LNCAP (cell line): ENCODE measurements around the gene TJAP1.

ENCODE experiments used
- TF ChIP-seq, protein P1 (sequence below): fragments of 450-650 bp; IDR thresholded peaks from 2 replicates; pipeline ENCODE4 v1.5.1; 2017; ENCODE audit warnings: mild to moderate bottlenecking

Gene TJAP1

DNA sequence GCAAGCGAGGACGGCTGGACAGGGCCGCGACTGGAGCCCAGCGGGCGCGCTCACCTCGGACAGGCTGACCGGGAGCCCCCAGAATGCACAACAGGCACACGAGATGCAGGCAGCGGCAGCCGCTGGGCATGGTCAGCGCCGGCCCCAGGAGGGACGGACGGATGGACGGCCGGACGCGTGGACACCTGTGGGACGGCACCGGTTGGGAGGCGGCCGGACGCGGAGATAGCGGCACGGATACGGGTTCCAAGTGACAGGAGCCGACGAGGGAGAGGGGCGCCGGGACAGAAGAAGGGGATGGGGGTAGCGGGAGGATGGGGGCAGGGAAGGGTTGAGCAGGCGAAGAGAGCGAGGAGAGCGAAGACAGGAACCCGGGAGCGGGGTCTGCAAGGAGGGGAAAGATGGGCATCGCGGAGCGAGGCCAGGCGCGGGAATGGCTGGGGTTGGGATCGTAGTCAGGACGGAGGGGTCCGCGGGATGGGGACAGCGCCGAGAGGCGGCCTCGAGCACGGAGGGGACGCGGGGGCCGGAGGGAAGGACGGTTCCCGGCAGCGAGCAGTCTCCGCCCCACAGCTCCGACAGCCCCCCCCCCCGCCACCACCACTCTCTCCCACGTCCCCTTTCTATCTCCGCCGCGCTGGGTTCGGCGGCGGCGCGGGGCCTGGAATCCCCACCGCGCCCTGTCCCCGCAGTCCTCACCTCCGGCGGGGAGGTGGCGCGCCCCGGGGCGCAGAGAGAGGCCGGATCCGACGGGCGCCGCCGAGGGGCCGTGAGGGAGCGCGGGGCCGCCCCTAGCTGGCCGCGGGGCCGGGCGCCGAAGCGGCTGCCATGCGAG lies 22.5 kb upstream of the TJAP1 start:
- TF ChIP-seq, protein P1, sequence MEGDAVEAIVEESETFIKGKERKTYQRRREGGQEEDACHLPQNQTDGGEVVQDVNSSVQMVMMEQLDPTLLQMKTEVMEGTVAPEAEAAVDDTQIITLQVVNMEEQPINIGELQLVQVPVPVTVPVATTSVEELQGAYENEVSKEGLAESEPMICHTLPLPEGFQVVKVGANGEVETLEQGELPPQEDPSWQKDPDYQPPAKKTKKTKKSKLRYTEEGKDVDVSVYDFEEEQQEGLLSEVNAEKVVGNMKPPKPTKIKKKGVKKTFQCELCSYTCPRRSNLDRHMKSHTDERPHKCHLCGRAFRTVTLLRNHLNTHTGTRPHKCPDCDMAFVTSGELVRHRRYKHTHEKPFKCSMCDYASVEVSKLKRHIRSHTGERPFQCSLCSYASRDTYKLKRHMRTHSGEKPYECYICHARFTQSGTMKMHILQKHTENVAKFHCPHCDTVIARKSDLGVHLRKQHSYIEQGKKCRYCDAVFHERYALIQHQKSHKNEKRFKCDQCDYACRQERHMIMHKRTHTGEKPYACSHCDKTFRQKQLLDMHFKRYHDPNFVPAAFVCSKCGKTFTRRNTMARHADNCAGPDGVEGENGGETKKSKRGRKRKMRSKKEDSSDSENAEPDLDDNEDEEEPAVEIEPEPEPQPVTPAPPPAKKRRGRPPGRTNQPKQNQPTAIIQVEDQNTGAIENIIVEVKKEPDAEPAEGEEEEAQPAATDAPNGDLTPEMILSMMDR = peak; percentile 43

DNA sequence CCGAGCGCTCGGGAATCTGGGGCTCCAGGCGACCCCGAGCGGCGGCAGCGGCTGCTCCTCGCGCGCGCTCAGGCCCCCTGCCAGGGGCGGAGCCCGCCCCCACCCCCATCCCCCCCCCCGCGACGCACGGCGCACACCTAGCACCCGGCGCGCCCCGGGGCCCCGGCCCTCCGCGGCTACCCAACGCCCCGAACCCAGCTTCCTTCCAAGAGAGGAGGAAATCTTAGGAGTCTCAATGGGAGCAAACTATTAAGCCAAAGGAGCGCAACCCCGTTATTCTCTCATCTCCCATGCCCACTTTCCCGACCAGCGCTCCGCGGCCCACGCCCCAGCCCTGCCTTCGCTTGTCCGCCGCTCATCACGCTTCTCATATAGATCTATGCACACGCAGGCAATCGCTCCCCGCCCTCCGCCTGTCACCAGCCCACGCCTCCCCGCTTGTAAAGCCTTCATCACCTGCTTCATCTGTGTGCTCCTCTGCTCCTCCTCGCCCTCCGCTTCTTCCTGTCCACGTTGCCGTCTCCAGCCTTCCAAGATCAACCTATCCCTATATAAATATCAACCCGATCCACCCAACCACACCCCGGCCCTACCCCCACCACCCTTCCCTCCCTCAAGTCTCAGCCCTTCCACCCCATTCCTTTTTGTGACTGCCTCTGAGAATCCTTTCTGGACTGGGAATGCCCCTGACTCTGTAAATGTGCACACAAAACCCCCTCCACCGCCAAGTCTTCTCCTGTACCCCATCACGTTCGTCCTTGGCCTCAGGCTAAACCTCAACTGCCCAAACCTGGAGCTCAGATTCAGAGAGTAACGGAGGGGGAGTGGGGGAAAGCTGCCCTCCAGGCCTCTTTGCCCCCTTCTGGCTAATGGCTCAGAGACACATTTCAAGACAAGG lies 21.6 kb upstream of the TJAP1 start, which contains the start of gene DLK2:
TSS of gene DLK2 (minus strand) at position 18 of the 898 bp plus-strand sequence. CDS start 723 bp downstream, outside the sequence.
- TF ChIP-seq, protein P1 = no peak

DNA sequence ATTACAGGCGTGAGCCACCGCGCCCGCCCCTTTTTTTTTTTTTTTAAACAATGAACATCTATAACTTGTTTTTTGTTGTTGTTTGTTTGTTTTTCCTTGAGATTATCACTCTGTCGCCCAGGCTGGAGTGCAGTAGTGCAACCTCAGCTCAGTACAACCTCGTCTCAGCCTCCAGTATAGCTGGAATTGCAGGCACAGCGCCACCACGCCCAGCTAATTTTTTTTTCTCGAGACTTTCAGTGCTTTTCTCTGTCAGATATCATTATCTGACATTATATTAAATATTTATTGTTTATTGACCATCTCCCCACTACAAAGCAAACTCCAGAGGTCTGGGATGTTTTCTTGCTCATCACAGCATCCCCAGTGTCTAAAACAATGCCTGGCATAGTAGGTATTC lies 19.7 kb upstream of the TJAP1 start:
- TF ChIP-seq, protein P1 = peak; percentile 29; the same call in 1 of the 2 replicates

DNA sequence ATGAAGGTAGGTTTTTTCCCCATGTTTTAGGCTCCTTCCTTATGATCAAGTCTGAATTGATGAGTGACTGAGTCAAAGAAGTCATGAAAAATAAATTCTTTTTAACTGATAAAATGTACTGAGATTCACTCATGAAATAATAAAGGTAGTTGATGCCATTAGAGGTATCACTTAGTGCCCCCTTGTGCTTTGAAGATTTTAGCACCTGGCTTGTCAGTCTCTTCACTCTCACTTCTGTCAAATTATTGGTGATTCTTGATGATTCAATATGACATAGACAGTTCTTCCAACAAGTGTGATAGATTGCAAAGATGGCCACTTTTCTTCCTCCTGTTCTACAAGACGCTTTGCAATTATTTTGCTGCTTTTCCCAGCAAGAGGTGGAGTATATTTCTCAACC lies 17.8 kb upstream of the TJAP1 start:
- TF ChIP-seq, protein P1 = no peak

DNA sequence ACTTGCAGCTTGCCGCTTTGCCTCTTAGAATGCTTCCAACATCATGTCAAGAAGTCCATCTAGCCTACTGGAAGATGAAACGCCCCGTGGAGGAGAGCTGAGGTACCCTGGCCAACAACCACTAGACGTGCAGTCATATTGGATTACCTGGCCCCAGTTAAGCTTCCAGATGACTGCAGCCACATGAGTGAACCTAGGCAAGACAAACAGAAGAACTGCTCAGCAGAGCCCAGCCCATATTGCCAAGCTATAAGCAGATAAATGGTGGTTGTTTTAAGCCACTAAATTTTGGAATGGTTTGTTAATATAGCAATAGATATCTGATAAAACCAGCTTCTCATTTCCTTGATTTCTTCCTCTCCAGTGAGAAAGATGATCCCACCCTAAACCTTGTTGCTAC lies 17.3 kb upstream of the TJAP1 start:
- TF ChIP-seq, protein P1 = no peak

DNA sequence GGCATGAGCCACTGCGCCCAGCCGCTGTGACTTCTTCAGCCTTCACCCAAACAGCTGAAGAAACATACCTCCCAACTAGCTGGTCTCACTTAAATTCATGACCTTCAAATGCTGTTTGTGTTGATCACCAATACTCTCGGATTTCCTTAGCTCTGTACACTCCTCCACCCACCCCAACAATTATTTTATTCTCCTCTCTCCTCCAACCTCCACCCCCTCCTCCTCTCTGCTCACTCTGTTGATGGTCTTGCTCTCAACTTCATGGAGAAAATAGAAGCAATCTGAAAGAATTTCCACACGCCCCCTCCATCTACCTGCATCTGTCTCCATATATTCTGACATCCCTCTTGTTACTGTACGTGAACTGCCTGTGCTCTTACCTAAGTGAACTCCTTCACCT lies 15.4 kb upstream of the TJAP1 start:
- TF ChIP-seq, protein P1 = no peak

DNA sequence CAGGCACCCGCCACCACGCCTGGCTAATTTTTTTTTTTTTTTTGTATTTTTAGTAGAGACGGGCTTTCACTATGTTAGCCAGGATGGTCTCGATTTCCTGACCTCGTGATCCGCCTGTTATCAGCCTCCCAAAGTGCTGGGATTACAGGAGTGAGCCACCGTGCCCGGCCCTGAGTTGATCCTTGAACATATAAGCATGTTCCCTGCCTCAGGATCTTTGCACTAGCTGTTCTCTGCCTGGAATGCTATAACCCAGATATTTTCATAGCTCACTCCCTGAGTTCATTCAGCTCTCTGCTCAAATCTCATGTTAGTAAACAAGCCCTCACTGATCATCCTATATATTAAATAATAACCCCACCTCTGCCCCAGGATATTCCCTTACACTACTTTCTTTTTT lies 13.0 kb upstream of the TJAP1 start:
- TF ChIP-seq, protein P1 = no peak
